K562 (cell line): ENCODE measurements around the gene CHRND. TPM values are rescaled to one million over a fixed set of nuclear protein-coding genes. Genes with fewer than 3 reads are reported as not detected.

ENCODE experiments used
- BRD4 ChIP-seq: fragments of 200-600 bp; sonication (generic); IDR thresholded peaks from 2 replicates; pipeline ENCODE4 v1.6.1; 2017; ENCODE audit warnings: inconsistent platforms
- CREB3 ChIP-seq: fragments of 450-650 bp; conservative IDR thresholded peaks from 2 replicates; pipeline ENCODE4 v1.6.1; 2016; ENCODE audit warnings: missing genetic modification characterization, low read depth, mild to moderate bottlenecking, missing compliant biosample characterization, moderate library complexity
- CXXC5 ChIP-seq: fragments of 250-450 bp; sonication (Bioruptor Pico); IDR thresholded peaks from 2 replicates; pipeline ENCODE4 v1.8.0; 2022; ENCODE audit warnings: inconsistent platforms, mild to moderate bottlenecking, moderate library complexity
- GMEB1 ChIP-seq: fragments of 250-450 bp; sonication (Bioruptor Pico); IDR thresholded peaks from 2 replicates; pipeline ENCODE4 v1.4.0; 2020; ENCODE audit warnings: mild to moderate bottlenecking
- MCM2 ChIP-seq: fragments of 450-650 bp; IDR thresholded peaks from 2 replicates; pipeline ENCODE4 v1.6.1; 2017; ENCODE audit warnings: low read depth, mild to moderate bottlenecking
- MCM3 ChIP-seq: fragments of 450-650 bp; IDR thresholded peaks from 2 replicates; pipeline ENCODE4 v1.6.1; 2016
- MCM7 ChIP-seq, 2 experiments: fragments of 450-650 bp; IDR thresholded peaks; 2 replicates each; pipeline ENCODE4 v1.6.1; 2016 to 2018
- NCOA4 ChIP-seq: fragments of 450-650 bp; IDR thresholded peaks from 2 replicates; pipeline ENCODE4 v1.6.1; 2018; ENCODE audit warnings: mild to moderate bottlenecking; ENCODE audit not compliant: partially characterized antibody
- NELFE ChIP-seq: IDR thresholded peaks from 2 replicates; pipeline ENCODE4 v1.6.1; 2011; ENCODE audit warnings: mild to moderate bottlenecking; ENCODE audit not compliant: insufficient read depth, insufficient read length
- PCBP2 ChIP-seq: fragments of 200-400 bp; formaldehyde crosslinking; IDR thresholded peaks from 2 replicates; pipeline ENCODE4 v1.6.1; 2018; ENCODE audit warnings: low read length, low read depth, mild to moderate bottlenecking, moderate library complexity; ENCODE audit not compliant: poor library complexity, severe bottlenecking
- POU5F1 ChIP-seq: fragments of 150-350 bp; IDR thresholded peaks from 2 replicates; pipeline ENCODE4 v1.6.1; 2014; ENCODE audit warnings: borderline replicate concordance, low read length, low read depth, mild to moderate bottlenecking; ENCODE audit not compliant: partially characterized antibody
- RBM25 ChIP-seq: fragments of 200-400 bp; formaldehyde crosslinking; IDR thresholded peaks from 2 replicates; pipeline ENCODE4 v1.6.1; 2018; ENCODE audit warnings: low read length, low read depth, moderate library complexity; ENCODE audit not compliant: severe bottlenecking
- SP1 ChIP-seq: sonication (generic); formaldehyde crosslinking; IDR thresholded peaks from 2 replicates; pipeline ENCODE4 v1.8.1; 2022; ENCODE audit warnings: mild to moderate bottlenecking, missing genetic modification reagents
- TCF7L2 ChIP-seq: fragments of 150-350 bp; IDR thresholded peaks from 2 replicates; pipeline ENCODE4 v1.6.1; 2016; ENCODE audit warnings: low read depth, mild to moderate bottlenecking, low read length, moderate library complexity
- ZNF445 ChIP-seq: fragments of 250-450 bp; sonication (Bioruptor Pico); IDR thresholded peaks from 2 replicates; pipeline ENCODE4 v1.4.0; 2020; ENCODE audit warnings: low read depth, mild to moderate bottlenecking, moderate library complexity
- polyA plus RNA-seq, 8 experiments: library from polyadenylated mRNA; depleted of rRNA in 4 of 8; stranded (reverse) in 5 of 8; unstranded in 3 of 8; fragments of >200 nt; fragmentation: Nextera tagmentation in 2 of 8; fragmentation: Illumina TruSeq in 1 of 8; extraction: Ambion mirVana in 2 of 8; extraction: Trizol in 1 of 8; gene quantifications; 2 replicates each; pipeline versions ENCODE4 v1.2.1 to v1.2.3, GENCODE V29; 2011 to 2014; ENCODE audit warnings: inconsistent platforms in 1 of 8, missing spikeins in 1 of 8
- total RNA-seq, 7 experiments: library from RNA; depleted of rRNA in 6 of 7; stranded (reverse); fragments of >200 nt in 6 of 7; fragmentation: Illumina TruSeq in 2 of 7; extraction: Trizol in 2 of 7; gene quantifications; 2 replicates each; pipeline versions ENCODE4 v1.2.1 to v1.2.3, GENCODE V29; 2011 to 2021; ENCODE audit warnings: low replicate concordance in 1 of 7
- TF ChIP-seq, protein P1 (sequence below): fragments of 450-650 bp; IDR thresholded peaks from 2 replicates; pipeline ENCODE4 v1.6.1; 2018; ENCODE audit not compliant: partially characterized antibody

The CHRND gene
- total and polyA plus RNA-seq, 9 of the 15 experiments (the other 6 are each of a cell fraction or from before 2014, with no cell fraction given), result not detected

DNA sequence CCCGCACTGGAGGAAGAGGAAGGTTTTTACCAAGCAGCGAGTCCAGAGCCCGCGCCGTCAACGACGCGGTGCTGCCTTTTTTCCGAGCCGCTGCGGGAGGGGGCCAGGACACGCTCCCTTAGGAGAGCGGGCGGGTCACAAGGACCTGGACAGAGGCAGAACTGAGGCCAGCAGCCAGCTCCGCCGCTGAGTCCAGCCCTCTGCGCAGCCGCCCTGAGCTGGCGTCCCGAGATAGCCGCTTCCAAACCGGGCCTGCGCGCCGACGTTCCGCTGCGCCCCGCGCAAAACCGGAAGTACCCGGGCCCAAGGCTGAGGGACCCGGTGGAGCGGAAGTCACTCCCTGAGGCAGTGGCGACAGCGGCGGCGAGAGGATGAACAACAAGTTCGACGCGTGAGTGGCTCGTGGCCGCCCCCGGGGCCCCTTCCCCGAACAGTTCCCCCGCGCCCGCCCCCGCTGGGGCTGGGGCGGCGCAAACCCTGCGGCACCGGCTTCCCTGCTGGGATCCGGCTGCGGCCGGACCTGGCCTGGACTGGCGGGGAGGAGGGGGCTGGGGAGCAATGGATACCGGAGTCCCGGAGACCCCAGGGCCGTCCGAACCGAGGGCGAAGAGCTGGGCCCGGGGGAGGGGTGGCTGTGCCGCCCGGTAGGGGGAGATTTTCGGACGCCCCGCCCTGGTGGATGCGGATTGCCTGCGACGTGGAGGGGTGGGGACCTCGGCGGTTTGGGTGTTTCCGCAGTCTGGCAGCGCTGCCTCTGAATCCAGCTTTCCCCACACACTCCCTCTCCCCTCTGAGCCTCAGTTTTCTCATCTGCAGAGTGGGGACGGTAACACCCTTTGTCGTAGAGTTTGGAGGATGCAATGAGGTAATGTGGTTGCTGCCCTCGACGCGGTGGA is 24.6 kb downstream of the CHRND start, which contains the start of the genes EIF4E2 and TIGD1 (continued):
- TF ChIP-seq ZNF445 (CRISPR knock-in tag), result no peak
- TF ChIP-seq CREB3 (tag), result no peak
- TF ChIP-seq MCM2, result no peak
- peak; percentile 66; the same call in 1 of the 2 replicates for TF ChIP-seq BRD4
- peak; percentile 38 for TF ChIP-seq NCOA4
- TF ChIP-seq SP1 (CRISPR knock-in tag), result peak; percentile 77
- TF ChIP-seq GMEB1, result peak; percentile 85
- peak; percentile 89 for TF ChIP-seq CXXC5 (CRISPR knock-in tag)
- no peak for TF ChIP-seq POU5F1
- peak; percentile 78 for TF ChIP-seq RBM25
- TF ChIP-seq MCM7 (IDR thresholded peaks at IDR 0.05), result no peak
- TF ChIP-seq, protein P1, sequence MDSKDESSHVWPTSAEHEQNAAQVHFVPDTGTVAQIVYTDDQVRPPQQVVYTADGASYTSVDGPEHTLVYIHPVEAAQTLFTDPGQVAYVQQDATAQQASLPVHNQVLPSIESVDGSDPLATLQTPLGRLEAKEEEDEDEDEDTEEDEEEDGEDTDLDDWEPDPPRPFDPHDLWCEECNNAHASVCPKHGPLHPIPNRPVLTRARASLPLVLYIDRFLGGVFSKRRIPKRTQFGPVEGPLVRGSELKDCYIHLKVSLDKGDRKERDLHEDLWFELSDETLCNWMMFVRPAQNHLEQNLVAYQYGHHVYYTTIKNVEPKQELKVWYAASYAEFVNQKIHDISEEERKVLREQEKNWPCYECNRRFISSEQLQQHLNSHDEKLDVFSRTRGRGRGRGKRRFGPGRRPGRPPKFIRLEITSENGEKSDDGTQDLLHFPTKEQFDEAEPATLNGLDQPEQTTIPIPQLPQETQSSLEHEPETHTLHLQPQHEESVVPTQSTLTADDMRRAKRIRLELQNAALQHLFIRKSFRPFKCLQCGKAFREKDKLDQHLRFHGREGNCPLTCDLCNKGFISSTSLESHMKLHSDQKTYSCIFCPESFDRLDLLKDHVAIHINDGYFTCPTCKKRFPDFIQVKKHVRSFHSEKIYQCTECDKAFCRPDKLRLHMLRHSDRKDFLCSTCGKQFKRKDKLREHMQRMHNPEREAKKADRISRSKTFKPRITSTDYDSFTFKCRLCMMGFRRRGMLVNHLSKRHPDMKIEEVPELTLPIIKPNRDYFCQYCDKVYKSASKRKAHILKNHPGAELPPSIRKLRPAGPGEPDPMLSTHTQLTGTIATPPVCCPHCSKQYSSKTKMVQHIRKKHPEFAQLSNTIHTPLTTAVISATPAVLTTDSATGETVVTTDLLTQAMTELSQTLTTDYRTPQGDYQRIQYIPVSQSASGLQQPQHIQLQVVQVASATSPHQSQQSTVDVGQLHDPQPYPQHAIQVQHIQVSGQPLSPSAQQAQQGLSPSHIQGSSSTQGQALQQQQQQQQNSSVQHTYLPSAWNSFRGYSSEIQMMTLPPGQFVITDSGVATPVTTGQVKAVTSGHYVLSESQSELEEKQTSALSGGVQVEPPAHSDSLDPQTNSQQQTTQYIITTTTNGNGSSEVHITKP, result no peak
- no peak for TF ChIP-seq NELFE
- no peak for TF ChIP-seq TCF7L2
- no peak for TF ChIP-seq MCM3
- TF ChIP-seq PCBP2, result no peak
